Ovary (tissue), 3 donors: ENCODE results near the gene SSBP2.

Experiments used
- EP300 ChIP-seq: sonication (generic); formaldehyde crosslinking; IDR thresholded peaks from one replicate; pipeline ENCODE4 v1.6.1; 2017; ENCODE audit warnings: antibody characterized with exemption
- TF ChIP-seq, protein P1 (sequence below), 3 donors: fragments of 450-650 bp in 2 of 3; fragments of 200-600 bp in 1 of 3; IDR thresholded peaks; one replicate each; pipeline versions ENCODE4 v1.5.1 to v1.8.0; 2016 to 2022; ENCODE audit warnings: antibody characterized with exemption in 3 of 3, mild to moderate bottlenecking in 1 of 3
- donor health status: DM: no; HTN: no; CAD: no.

DNA sequence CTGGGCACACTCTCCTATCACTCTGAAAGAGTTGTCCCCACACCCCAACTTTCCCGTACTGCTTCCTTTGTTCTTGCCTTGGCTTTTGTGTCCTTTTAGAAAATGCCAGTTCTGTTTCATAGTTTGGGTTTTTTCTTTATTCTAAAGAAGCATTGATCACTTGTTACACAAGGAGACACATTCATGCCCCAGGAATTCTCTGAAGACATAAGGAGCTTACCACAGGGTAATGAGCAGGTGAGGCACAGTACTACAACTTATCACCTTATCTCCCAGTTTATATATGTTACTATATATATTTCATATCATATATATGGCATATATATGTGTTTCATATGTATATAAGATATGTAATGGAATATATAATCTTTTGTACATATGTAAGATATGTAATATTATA, 6.5 kb upstream of the SSBP2 start:
- TF ChIP-seq, protein P1, sequence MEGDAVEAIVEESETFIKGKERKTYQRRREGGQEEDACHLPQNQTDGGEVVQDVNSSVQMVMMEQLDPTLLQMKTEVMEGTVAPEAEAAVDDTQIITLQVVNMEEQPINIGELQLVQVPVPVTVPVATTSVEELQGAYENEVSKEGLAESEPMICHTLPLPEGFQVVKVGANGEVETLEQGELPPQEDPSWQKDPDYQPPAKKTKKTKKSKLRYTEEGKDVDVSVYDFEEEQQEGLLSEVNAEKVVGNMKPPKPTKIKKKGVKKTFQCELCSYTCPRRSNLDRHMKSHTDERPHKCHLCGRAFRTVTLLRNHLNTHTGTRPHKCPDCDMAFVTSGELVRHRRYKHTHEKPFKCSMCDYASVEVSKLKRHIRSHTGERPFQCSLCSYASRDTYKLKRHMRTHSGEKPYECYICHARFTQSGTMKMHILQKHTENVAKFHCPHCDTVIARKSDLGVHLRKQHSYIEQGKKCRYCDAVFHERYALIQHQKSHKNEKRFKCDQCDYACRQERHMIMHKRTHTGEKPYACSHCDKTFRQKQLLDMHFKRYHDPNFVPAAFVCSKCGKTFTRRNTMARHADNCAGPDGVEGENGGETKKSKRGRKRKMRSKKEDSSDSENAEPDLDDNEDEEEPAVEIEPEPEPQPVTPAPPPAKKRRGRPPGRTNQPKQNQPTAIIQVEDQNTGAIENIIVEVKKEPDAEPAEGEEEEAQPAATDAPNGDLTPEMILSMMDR (IDR thresholded peaks at IDR 0.05) = no peak
- no peak for TF ChIP-seq EP300
